Ascending aorta (tissue), 2 donors: ENCODE data around the gene MPP7. TPM values are rescaled to one million over a fixed set of nuclear protein-coding genes. Genes with fewer than 3 reads are reported as not detected.

ENCODE experiments used
- DNase-seq, 2 donors: peaks; one replicate each; pipeline ENCODE4 v3.0.0-alpha.2; 2019; ENCODE audit warnings: low spot score in 2 of 2
- H3K27ac ChIP-seq, 2 donors: fragments of 200-600 bp; sonication (generic); one replicate each; pipeline ENCODE4 v1.5.1; 2016 to 2017; ENCODE audit warnings: mild to moderate bottlenecking in 1 of 2
- H3K27me3 ChIP-seq: fragments of 200-600 bp; sonication (generic); one replicate; pipeline ENCODE4 v1.5.1; 2017
- H3K36me3 ChIP-seq, 2 donors: fragments of 200-600 bp; sonication (generic); one replicate each; pipeline ENCODE4 v1.5.1; 2016
- H3K4me1 ChIP-seq, 2 donors: fragments of 200-600 bp; sonication (generic); one replicate each; pipeline ENCODE4 v1.5.1; 2016 to 2017; ENCODE audit warnings: mild to moderate bottlenecking in 1 of 2
- H3K4me3 ChIP-seq, 2 donors: fragments of 200-600 bp; sonication (generic); one replicate each; pipeline ENCODE4 v1.5.1; 2016 to 2017; ENCODE audit warnings: mild to moderate bottlenecking in 1 of 2
- H3K9me3 ChIP-seq, 2 donors: fragments of 200-600 bp; sonication (generic); one replicate each; pipeline ENCODE4 v1.5.1; 2016
- CTCF ChIP-seq, 3 experiments: fragments of 200-600 bp in 2 of 3; fragments of 450-650 bp in 1 of 3; sonication (generic) in 2 of 3; IDR thresholded peaks; one replicate each; pipeline ENCODE4 v1.5.1; 2016 to 2019; ENCODE audit warnings: antibody characterized with exemption in 3 of 3, mild to moderate bottlenecking in 1 of 3, moderate library complexity in 1 of 3
- intact Hi-C: fragments of 100-400 bp; cut with DNase I; formaldehyde crosslinking; loops from one replicate; pipeline ENCODE4 v1.15.1; 2023
- total RNA-seq: library from RNA; depleted of rRNA; stranded (reverse); fragments of >200 nt; gene quantifications from one replicate; pipeline ENCODE4 v1.1.0, GENCODE V29; 2016

Gene MPP7
- total RNA-seq, 1 donor from 2014 or later: 43.9 TPM

GRCh38 chr10:28316696-28317095, 13.8 kb upstream of the MPP7 start:
- Histone ChIP-seq H3K4me1 (no peaks in the 10 kb centered on the region), H3K27ac (no peak overlapping the region), H3K27me3 (no peaks in the 10 kb centered on the region), H3K4me3 (no peak overlapping the region), H3K9me3 (no peaks in the 10 kb centered on the region), H3K36me3 (no peaks in the 10 kb centered on the region)
- no peak for TF ChIP-seq CTCF (IDR thresholded peaks at IDR 0.05)
- no peak for DNase-seq
- intact Hi-C loops: no loop called here

- H3K4me1 ChIP-seq: no peaks in the 10 kb centered on the region
- H3K27ac ChIP-seq: no peak overlapping the region
- no peaks in the 10 kb centered on the region for H3K36me3 ChIP-seq
- no peak overlapping the region for H3K4me3 ChIP-seq
- DNase-seq: no peak
- no peaks in the 10 kb centered on the region for H3K27me3 ChIP-seq
- H3K9me3 ChIP-seq: no peaks in the 10 kb centered on the region
- no peak for TF ChIP-seq CTCF (IDR thresholded peaks at IDR 0.05)
- intact Hi-C loops: no loop called here
Measured at GRCh38 chr10:28315140-28315539, 12.3 kb upstream of the MPP7 start.

- intact Hi-C loops: no loop called here
- Histone ChIP-seq H3K4me3 (no peak overlapping the region), H3K27me3 (no peaks in the 10 kb centered on the region), H3K36me3 (no peaks in the 10 kb centered on the region), H3K27ac (no peak overlapping the region), H3K9me3 (no peaks in the 10 kb centered on the region), H3K4me1 (no peaks in the 10 kb centered on the region)
- no peak for TF ChIP-seq CTCF (IDR thresholded peaks at IDR 0.05)
- no peak for DNase-seq
Measured at GRCh38 chr10:28314211-28314610, 11.3 kb upstream of the MPP7 start.

GRCh38 chr10:28312572-28312971, 9.7 kb upstream of the MPP7 start:
- Histone ChIP-seq H3K27ac (no peak overlapping the region), H3K27me3 (no peaks in the 10 kb centered on the region), H3K9me3 (no peaks in the 10 kb centered on the region), H3K4me3 (no peak overlapping the region), H3K4me1 (no peaks in the 10 kb centered on the region), H3K36me3 (no peaks in the 10 kb centered on the region)
- intact Hi-C loops: no loop called here
- TF ChIP-seq CTCF (IDR thresholded peaks at IDR 0.05): no peak
- DNase-seq: no peak

- TF ChIP-seq CTCF (IDR thresholded peaks at IDR 0.05): no peak
- no peak for DNase-seq
- H3K36me3 ChIP-seq: no peaks in the 10 kb centered on the region
- no peak overlapping the region for H3K27ac ChIP-seq
- no peaks in the 10 kb centered on the region for H3K27me3 ChIP-seq
- H3K4me1 ChIP-seq: no peaks in the 10 kb centered on the region
- no peaks in the 10 kb centered on the region for H3K9me3 ChIP-seq
- intact Hi-C loops: no loop called here
- H3K4me3 ChIP-seq: no peak overlapping the region
Measured at GRCh38 chr10:28311104-28311503, 8.2 kb upstream of the MPP7 start.

- no peaks in the 10 kb centered on the region for H3K36me3 ChIP-seq
- intact Hi-C loops: loop anchor here (10.0 kb wide), 2 partner anchors 228 to 802 kb away; partner anchors contain the start of genes RAB18 and WAC
- H3K27me3 ChIP-seq: no peaks in the 10 kb centered on the region
- no peaks in the 10 kb centered on the region for H3K9me3 ChIP-seq
- H3K27ac ChIP-seq: no peak overlapping the region
- H3K4me3 ChIP-seq: no peak overlapping the region
- peaks cover 0 to 8% of the 10 kb centered on the region in 2 donors for H3K4me1 ChIP-seq
- TF ChIP-seq CTCF (IDR thresholded peaks at IDR 0.05): no peak
- DNase-seq: no peak
Measured at GRCh38 chr10:28307267-28307666, 4.4 kb upstream of the MPP7 start.
